ENCODE data around the gene DPYSL5.

DPYSL5 gene

DNA sequence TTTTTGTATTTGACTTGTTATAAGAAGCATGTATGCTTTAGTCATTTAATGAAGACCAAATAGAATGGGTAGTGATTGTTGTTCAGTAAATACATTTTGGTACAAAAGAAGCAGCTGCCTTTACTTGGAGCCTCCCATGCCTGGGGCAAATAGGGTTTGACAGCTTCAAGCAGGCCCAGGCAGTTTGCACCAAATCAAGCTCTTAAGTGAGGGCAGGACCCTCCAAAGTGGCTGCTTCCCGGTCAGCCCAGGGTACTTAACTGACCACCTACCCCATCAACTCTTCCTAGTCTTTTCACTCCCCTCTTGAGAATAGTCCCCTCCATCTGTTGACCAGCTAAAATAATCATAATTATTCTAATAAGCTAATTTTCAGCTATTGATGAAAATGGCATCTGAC lies 127.7 kb downstream of the DPYSL5 start:
- no peaks in the 10 kb centered on the region for H3K79me1 ChIP-seq (ENCODE audit: low read length)
- no peaks in the 10 kb centered on the region for H3K79me2 ChIP-seq (ENCODE audit: control insufficient read depth, insufficient read depth, low read length)
- H3K23ac ChIP-seq (ENCODE audit: low read length): no peak overlapping the region
- no peak overlapping the region for H2BK120ac ChIP-seq (ENCODE audit: low read depth, low read length)
- H3K4me2 ChIP-seq (ENCODE audit: low read length): no peak overlapping the region
- no peak overlapping the region for H2AK5ac ChIP-seq (ENCODE audit: low read length)
- no peak overlapping the region for H3K18ac ChIP-seq (ENCODE audit: low read length)
- H3K4me3 ChIP-seq (ENCODE audit: low read length): no peak overlapping the region
- DNase-seq: no peak
- H4K5ac ChIP-seq (ENCODE audit: low read length): no peak overlapping the region
- no peaks in the 10 kb centered on the region for H3K4me1 ChIP-seq (ENCODE audit: control insufficient read depth, low read depth, low read length)
- no peak overlapping the region for H4K8ac ChIP-seq (ENCODE audit: low read depth, low read length)
- H3K4ac ChIP-seq (ENCODE audit: low read depth, low read length): no peak overlapping the region
- no CpG with 5 or more reads among the region's 1 CpG for WGBS (ENCODE audit: extremely low coverage, insufficient coverage, low lambda C conversion rate)
- H3K27ac ChIP-seq (ENCODE audit: low read depth, low read length): no peak overlapping the region
- H2BK5ac ChIP-seq (ENCODE audit: low read length): no peak overlapping the region
- no peaks in the 10 kb centered on the region for H3K36me3 ChIP-seq (ENCODE audit: control insufficient read depth, insufficient read depth, low read length)
- no peak overlapping the region for H3K9ac ChIP-seq (ENCODE audit: low read length)
- H2BK15ac ChIP-seq (replicated peaks; ENCODE audit: low read depth): no peak overlapping the region
- no peak overlapping the region for H3K56ac ChIP-seq (ENCODE audit: low read length)
- no peaks in the 10 kb centered on the region for H3K27me3 ChIP-seq (ENCODE audit: insufficient read depth, low read length, poor library complexity)

DNA sequence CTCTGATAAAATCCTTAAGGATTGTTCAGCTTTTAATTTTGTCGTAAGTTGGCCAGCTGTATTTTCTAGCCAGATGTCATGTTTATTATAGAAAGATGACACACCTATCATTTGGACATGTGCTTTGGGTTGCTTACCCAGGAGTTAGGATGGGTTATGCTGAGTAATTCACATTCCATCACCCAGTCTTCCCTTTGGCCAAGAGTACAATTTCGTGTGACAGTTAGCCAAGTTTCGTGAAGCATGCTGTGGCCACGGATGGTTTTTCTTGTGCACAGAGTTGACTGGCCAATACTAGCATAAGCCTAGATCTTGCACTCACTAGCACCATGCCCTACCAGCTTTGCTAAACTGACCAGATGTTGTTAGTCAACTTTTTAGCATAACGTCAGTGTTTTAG lies 128.3 kb downstream of the DPYSL5 start:
- Histone ChIP-seq H4K8ac (ENCODE audit: low read depth, low read length) (no peak overlapping the region), H3K4me2 (ENCODE audit: low read length) (no peak overlapping the region), H3K36me3 (ENCODE audit: control insufficient read depth, insufficient read depth, low read length) (no peaks in the 10 kb centered on the region), H4K5ac (ENCODE audit: low read length) (no peak overlapping the region), H3K56ac (ENCODE audit: low read length) (no peak overlapping the region), H2BK120ac (ENCODE audit: low read depth, low read length) (no peak overlapping the region), H3K4me1 (ENCODE audit: control insufficient read depth, low read depth, low read length) (no peaks in the 10 kb centered on the region), H3K18ac (ENCODE audit: low read length) (no peak overlapping the region), H2BK15ac (replicated peaks; ENCODE audit: low read depth) (no peak overlapping the region), H3K79me2 (ENCODE audit: control insufficient read depth, insufficient read depth, low read length) (no peaks in the 10 kb centered on the region), H3K4ac (ENCODE audit: low read depth, low read length) (no peak overlapping the region), H3K27me3 (ENCODE audit: insufficient read depth, low read length, poor library complexity) (no peaks in the 10 kb centered on the region), H3K4me3 (ENCODE audit: low read length) (no peak overlapping the region), H2AK5ac (ENCODE audit: low read length) (no peak overlapping the region), H3K23ac (ENCODE audit: low read length) (no peak overlapping the region), H3K27ac (ENCODE audit: low read depth, low read length) (no peak overlapping the region), H3K79me1 (ENCODE audit: low read length) (no peaks in the 10 kb centered on the region), H3K9ac (ENCODE audit: low read length) (no peak overlapping the region), H2BK5ac (ENCODE audit: low read length) (no peak overlapping the region)
- DNase-seq: no peak
- WGBS (ENCODE audit: extremely low coverage, insufficient coverage, low lambda C conversion rate): no CpG with 5 or more reads among the region's 5 CpGs

DNA sequence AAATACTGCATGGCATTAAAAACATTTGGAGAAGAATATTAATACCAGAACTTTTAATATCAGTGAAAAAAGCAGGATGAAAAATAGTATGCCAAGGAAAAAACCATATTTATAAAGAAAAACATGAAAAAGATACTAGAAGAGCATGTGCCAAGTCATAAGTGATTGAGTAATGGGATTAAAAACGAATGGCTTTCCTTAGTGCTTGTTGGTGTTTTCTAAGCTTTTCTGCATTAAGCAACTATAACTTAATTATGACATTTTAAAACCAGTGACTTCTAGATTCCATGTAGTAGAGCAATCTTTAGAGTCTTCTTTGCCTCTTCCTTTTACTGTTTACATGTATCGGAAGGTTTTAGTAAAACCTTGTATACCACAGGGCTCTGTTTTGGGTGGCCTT lies 129.1 kb downstream of the DPYSL5 start:
- Histone ChIP-seq H3K4me2 (ENCODE audit: low read length) (no peak overlapping the region), H3K4ac (ENCODE audit: low read depth, low read length) (no peak overlapping the region), H3K4me1 (ENCODE audit: control insufficient read depth, low read depth, low read length) (no peaks in the 10 kb centered on the region), H2AK5ac (ENCODE audit: low read length) (no peak overlapping the region), H4K5ac (ENCODE audit: low read length) (no peak overlapping the region), H3K79me1 (ENCODE audit: low read length) (no peaks in the 10 kb centered on the region), H3K56ac (ENCODE audit: low read length) (no peak overlapping the region), H3K27ac (ENCODE audit: low read depth, low read length) (no peak overlapping the region), H2BK120ac (ENCODE audit: low read depth, low read length) (no peak overlapping the region), H2BK15ac (replicated peaks; ENCODE audit: low read depth) (no peak overlapping the region), H3K27me3 (ENCODE audit: insufficient read depth, low read length, poor library complexity) (no peaks in the 10 kb centered on the region), H3K36me3 (ENCODE audit: control insufficient read depth, insufficient read depth, low read length) (no peaks in the 10 kb centered on the region), H3K79me2 (ENCODE audit: control insufficient read depth, insufficient read depth, low read length) (no peaks in the 10 kb centered on the region), H4K8ac (ENCODE audit: low read depth, low read length) (no peak overlapping the region), H3K18ac (ENCODE audit: low read length) (no peak overlapping the region), H3K23ac (ENCODE audit: low read length) (no peak overlapping the region), H3K4me3 (ENCODE audit: low read length) (no peak overlapping the region), H3K9ac (ENCODE audit: low read length) (no peak overlapping the region), H2BK5ac (ENCODE audit: low read length) (no peak overlapping the region)
- DNase-seq: no peak
- WGBS (ENCODE audit: extremely low coverage, insufficient coverage, low lambda C conversion rate): no CpG with 5 or more reads among the region's 2 CpGs

DNA sequence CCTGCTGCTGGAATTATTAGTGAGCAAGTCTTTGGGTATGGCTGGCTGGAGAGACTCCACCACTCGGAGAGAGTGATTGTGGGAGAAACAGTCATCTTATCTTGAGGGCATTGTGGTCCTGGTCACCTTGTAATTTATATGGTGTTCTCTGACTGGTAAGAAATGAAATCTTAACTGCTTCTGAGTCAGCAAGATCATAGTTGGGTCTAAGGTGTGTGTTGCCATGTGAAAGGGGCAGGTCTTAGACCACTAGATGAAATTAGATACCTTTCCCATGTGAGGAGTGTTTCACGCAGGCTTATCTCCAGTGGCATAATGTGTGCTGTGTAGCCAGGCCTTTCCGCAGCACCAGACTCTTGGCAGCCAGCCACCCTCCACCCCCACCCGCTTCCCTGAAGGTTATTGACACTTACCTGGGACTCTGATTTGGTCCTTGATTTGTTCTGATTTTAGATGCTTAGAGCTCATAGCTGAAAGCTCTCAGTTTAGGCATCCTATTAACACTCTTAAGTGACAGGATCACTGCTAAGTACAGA lies 130.2 kb downstream of the DPYSL5 start:
- DNase-seq: no peak
- H2BK15ac ChIP-seq (replicated peaks; ENCODE audit: low read depth): no peak overlapping the region
- no peaks in the 10 kb centered on the region for H3K36me3 ChIP-seq (ENCODE audit: control insufficient read depth, insufficient read depth, low read length)
- no peak overlapping the region for H3K18ac ChIP-seq (ENCODE audit: low read length)
- no peak overlapping the region for H3K9ac ChIP-seq (ENCODE audit: low read length)
- H3K27ac ChIP-seq (ENCODE audit: low read depth, low read length): no peak overlapping the region
- H3K23ac ChIP-seq (ENCODE audit: low read length): no peak overlapping the region
- no peak overlapping the region for H3K56ac ChIP-seq (ENCODE audit: low read length)
- no peak overlapping the region for H2AK5ac ChIP-seq (ENCODE audit: low read length)
- no peak overlapping the region for H2BK5ac ChIP-seq (ENCODE audit: low read length)
- no peaks in the 10 kb centered on the region for H3K27me3 ChIP-seq (ENCODE audit: insufficient read depth, low read length, poor library complexity)
- no peaks in the 10 kb centered on the region for H3K79me1 ChIP-seq (ENCODE audit: low read length)
- H4K5ac ChIP-seq (ENCODE audit: low read length): no peak overlapping the region
- H4K8ac ChIP-seq (ENCODE audit: low read depth, low read length): no peak overlapping the region
- H3K79me2 ChIP-seq (ENCODE audit: control insufficient read depth, insufficient read depth, low read length): no peaks in the 10 kb centered on the region
- no peak overlapping the region for H3K4me3 ChIP-seq (ENCODE audit: low read length)
- H3K4ac ChIP-seq (ENCODE audit: low read depth, low read length): no peak overlapping the region
- no peak overlapping the region for H2BK120ac ChIP-seq (ENCODE audit: low read depth, low read length)
- no peak overlapping the region for H3K4me2 ChIP-seq (ENCODE audit: low read length)
- H3K4me1 ChIP-seq (ENCODE audit: control insufficient read depth, low read depth, low read length): no peaks in the 10 kb centered on the region
- no CpG with 5 or more reads among the region's 4 CpGs for WGBS (ENCODE audit: extremely low coverage, insufficient coverage, low lambda C conversion rate)

DNA sequence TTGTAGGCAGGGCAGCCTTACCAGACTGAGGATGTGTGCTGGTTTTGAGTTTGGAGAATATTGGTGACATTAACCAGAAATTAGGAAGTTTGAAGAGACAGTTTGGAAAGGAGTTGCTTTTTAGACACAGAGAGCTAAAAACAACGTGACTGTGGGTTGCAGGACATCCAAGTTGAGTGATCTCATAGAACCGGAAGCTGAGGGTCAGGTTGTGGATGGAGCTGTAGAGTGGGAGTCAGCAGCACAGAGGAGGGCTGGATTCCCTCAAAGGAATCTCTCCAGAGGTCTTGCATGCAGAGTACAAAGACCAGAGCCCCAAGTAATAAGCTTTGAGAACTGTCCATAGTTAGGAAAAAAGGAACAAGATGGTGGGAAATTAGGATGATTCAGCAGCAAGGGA lies 131.8 kb downstream of the DPYSL5 start:
- H2BK15ac ChIP-seq (replicated peaks; ENCODE audit: low read depth): no peak overlapping the region
- no peak overlapping the region for H2BK5ac ChIP-seq (ENCODE audit: low read length)
- H3K27ac ChIP-seq (ENCODE audit: low read depth, low read length): no peak overlapping the region
- no peak overlapping the region for H4K8ac ChIP-seq (ENCODE audit: low read depth, low read length)
- no peak for DNase-seq
- no peaks in the 10 kb centered on the region for H3K79me2 ChIP-seq (ENCODE audit: control insufficient read depth, insufficient read depth, low read length)
- H3K9ac ChIP-seq (ENCODE audit: low read length): no peak overlapping the region
- no peak overlapping the region for H3K4ac ChIP-seq (ENCODE audit: low read depth, low read length)
- no peaks in the 10 kb centered on the region for H3K4me1 ChIP-seq (ENCODE audit: control insufficient read depth, low read depth, low read length)
- H3K4me3 ChIP-seq (ENCODE audit: low read length): no peak overlapping the region
- H2AK5ac ChIP-seq (ENCODE audit: low read length): no peak overlapping the region
- no peak overlapping the region for H4K5ac ChIP-seq (ENCODE audit: low read length)
- H3K27me3 ChIP-seq (ENCODE audit: insufficient read depth, low read length, poor library complexity): no peaks in the 10 kb centered on the region
- no peak overlapping the region for H2BK120ac ChIP-seq (ENCODE audit: low read depth, low read length)
- no peak overlapping the region for H3K4me2 ChIP-seq (ENCODE audit: low read length)
- no peak overlapping the region for H3K56ac ChIP-seq (ENCODE audit: low read length)
- no peak overlapping the region for H3K18ac ChIP-seq (ENCODE audit: low read length)
- WGBS (ENCODE audit: extremely low coverage, insufficient coverage, low lambda C conversion rate): no CpG with 5 or more reads among the region's 2 CpGs
- H3K36me3 ChIP-seq (ENCODE audit: control insufficient read depth, insufficient read depth, low read length): no peaks in the 10 kb centered on the region
- no peak overlapping the region for H3K23ac ChIP-seq (ENCODE audit: low read length)
- no peaks in the 10 kb centered on the region for H3K79me1 ChIP-seq (ENCODE audit: low read length)

DNA sequence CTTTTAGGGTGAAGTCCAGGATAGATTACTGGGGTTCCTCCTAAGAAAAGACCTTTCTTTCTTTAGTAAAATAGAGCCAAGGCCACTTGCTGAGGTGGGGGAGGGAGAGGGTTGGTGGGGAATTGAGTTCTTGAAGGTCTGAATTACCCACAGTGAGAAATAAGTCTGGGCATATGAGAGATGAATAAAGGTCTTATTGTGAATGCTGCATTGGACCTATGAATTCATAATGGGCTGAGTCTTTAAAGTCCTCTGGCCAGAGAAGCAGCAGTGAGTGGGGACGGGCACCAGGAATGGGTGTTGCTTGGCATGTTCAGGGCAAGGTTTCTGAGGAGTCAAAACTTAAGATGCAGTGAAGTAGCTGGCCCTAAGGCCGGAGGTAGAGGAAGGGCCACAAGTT lies 133.0 kb downstream of the DPYSL5 start:
- Histone ChIP-seq H3K27ac (ENCODE audit: low read depth, low read length) (no peak overlapping the region), H3K18ac (ENCODE audit: low read length) (no peak overlapping the region), H4K8ac (ENCODE audit: low read depth, low read length) (no peak overlapping the region), H3K36me3 (ENCODE audit: control insufficient read depth, insufficient read depth, low read length) (no peaks in the 10 kb centered on the region), H2AK5ac (ENCODE audit: low read length) (no peak overlapping the region), H3K56ac (ENCODE audit: low read length) (no peak overlapping the region), H3K23ac (ENCODE audit: low read length) (no peak overlapping the region), H3K79me1 (ENCODE audit: low read length) (no peaks in the 10 kb centered on the region), H3K79me2 (ENCODE audit: control insufficient read depth, insufficient read depth, low read length) (no peaks in the 10 kb centered on the region), H3K4me2 (ENCODE audit: low read length) (no peak overlapping the region), H3K4me1 (ENCODE audit: control insufficient read depth, low read depth, low read length) (no peaks in the 10 kb centered on the region), H2BK5ac (ENCODE audit: low read length) (no peak overlapping the region), H3K4me3 (ENCODE audit: low read length) (no peak overlapping the region), H3K27me3 (ENCODE audit: insufficient read depth, low read length, poor library complexity) (no peaks in the 10 kb centered on the region), H3K4ac (ENCODE audit: low read depth, low read length) (no peak overlapping the region), H2BK120ac (ENCODE audit: low read depth, low read length) (no peak overlapping the region), H4K5ac (ENCODE audit: low read length) (no peak overlapping the region), H2BK15ac (replicated peaks; ENCODE audit: low read depth) (no peak overlapping the region), H3K9ac (ENCODE audit: low read length) (no peak overlapping the region)
- no peak for DNase-seq
- WGBS (ENCODE audit: extremely low coverage, insufficient coverage, low lambda C conversion rate): no CpG with 5 or more reads among the region's 2 CpGs

Measured in mesendoderm (in vitro differentiated cells).